ENCODE measurements around the gene CD2. TPM values are rescaled to one million over a fixed set of nuclear protein-coding genes. Genes with fewer than 3 reads are reported as not detected.

CD2 gene
- total RNA-seq, 2 donors from 2014 or later, result 2.1 TPM; not detected in 1

- 89 to 97% methylated on average over 3 of the region's 3 CpGs for WGBS, 2 donors
- no peak for DNase-seq
- ATAC-seq, result no peak
- Histone ChIP-seq H3K4me3 (no peak overlapping the region), H3K4me1 (no peaks in the 10 kb centered on the region), H3K9me3 (no peaks in the 10 kb centered on the region), H3K36me3 (replicated peaks in 1 of 2; ENCODE audit: insufficient read depth in 1 of 2, low read depth in 2 of 2) (no peaks in the 10 kb centered on the region), H3K27ac (no peak overlapping the region), H3K27me3 (no peaks in the 10 kb centered on the region)
- intact Hi-C loops (cut with DNase I), result no loop called here
- TF ChIP-seq, protein P1, sequence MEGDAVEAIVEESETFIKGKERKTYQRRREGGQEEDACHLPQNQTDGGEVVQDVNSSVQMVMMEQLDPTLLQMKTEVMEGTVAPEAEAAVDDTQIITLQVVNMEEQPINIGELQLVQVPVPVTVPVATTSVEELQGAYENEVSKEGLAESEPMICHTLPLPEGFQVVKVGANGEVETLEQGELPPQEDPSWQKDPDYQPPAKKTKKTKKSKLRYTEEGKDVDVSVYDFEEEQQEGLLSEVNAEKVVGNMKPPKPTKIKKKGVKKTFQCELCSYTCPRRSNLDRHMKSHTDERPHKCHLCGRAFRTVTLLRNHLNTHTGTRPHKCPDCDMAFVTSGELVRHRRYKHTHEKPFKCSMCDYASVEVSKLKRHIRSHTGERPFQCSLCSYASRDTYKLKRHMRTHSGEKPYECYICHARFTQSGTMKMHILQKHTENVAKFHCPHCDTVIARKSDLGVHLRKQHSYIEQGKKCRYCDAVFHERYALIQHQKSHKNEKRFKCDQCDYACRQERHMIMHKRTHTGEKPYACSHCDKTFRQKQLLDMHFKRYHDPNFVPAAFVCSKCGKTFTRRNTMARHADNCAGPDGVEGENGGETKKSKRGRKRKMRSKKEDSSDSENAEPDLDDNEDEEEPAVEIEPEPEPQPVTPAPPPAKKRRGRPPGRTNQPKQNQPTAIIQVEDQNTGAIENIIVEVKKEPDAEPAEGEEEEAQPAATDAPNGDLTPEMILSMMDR (IDR thresholded peaks at IDR 0.05), result no peak
- TF ChIP-seq POLR2A (IDR thresholded peaks at IDR 0.05), result no peak
Observed at GRCh38 chr1:116713474-116713873, 40.8 kb upstream of the CD2 start.

DNA sequence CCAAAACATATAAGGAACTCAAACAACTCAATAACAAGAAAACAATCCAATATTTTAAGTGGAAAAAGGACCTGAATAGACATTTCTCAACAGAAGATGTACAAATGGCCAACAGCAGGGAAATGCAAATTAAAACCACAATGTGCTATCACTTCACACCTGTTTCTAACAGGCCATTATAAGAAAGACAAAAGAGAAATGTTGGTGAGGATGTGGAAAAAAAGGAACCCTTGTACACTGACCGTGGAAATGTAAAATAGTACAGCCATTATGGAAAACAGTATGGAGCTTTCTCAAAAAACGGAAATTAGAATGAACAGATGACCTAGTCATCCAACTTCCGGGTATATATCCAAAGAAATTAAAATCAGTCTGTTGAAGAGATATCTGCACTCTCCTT lies 37.8 kb upstream of the CD2 start:
- no peak for ATAC-seq
- WGBS, 2 donors, result 79 to 80% methylated on average over 3 of the region's 3 CpGs
- intact Hi-C loops (cut with DNase I), result no loop called here

DNA sequence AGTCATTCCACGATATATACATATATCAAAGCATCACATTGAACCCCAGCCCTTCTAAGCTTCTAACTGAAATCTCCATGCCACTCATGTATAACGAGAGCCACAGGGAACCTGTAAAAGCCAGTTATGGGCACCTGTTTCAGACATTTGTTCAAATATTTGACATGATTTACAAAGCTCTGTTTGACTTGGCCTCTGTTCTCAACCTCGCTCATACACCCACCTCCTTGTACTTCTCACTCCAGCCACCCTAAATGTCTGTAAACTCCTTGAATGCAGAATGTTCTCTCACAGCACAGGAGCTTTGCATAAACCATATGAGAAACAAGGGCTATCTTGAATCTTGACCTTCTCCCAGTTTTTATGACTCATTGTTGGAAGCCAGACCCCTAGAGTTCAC lies 36.9 kb upstream of the CD2 start:
- ATAC-seq (no peak), DNase-seq (no peak)
- H3K4me3 ChIP-seq, result no peak overlapping the region
- H3K36me3 ChIP-seq (replicated peaks in 1 of 2; ENCODE audit: insufficient read depth in 1 of 2, low read depth in 2 of 2), result no peaks in the 10 kb centered on the region
- no peaks in the 10 kb centered on the region for H3K4me1 ChIP-seq
- no peak overlapping the region for H3K27ac ChIP-seq
- TF ChIP-seq POLR2A (IDR thresholded peaks at IDR 0.05), result no peak
- TF ChIP-seq, protein P1 (IDR thresholded peaks at IDR 0.05), result no peak
- no peaks in the 10 kb centered on the region for H3K27me3 ChIP-seq
- intact Hi-C loops (cut with DNase I), result no loop called here
- H3K9me3 ChIP-seq, result no peaks in the 10 kb centered on the region
- WGBS, 2 donors, result 44 to 50% methylated on average over 3 of the region's 3 CpGs

More for the DNA sequence above, 37.8 kb upstream of the CD2 start:
- no peaks in the 10 kb centered on the region for H3K27me3 ChIP-seq
- H3K27ac ChIP-seq, result no peak overlapping the region
- no peaks in the 10 kb centered on the region for H3K9me3 ChIP-seq
- TF ChIP-seq, protein P1 (IDR thresholded peaks at IDR 0.05), result no peak
- no peak for TF ChIP-seq POLR2A (IDR thresholded peaks at IDR 0.05)
- no peak overlapping the region for H3K4me3 ChIP-seq
- H3K4me1 ChIP-seq, result no peaks in the 10 kb centered on the region
- no peaks in the 10 kb centered on the region for H3K36me3 ChIP-seq (replicated peaks in 1 of 2; ENCODE audit: insufficient read depth in 1 of 2, low read depth in 2 of 2)
- no peak for DNase-seq

DNA sequence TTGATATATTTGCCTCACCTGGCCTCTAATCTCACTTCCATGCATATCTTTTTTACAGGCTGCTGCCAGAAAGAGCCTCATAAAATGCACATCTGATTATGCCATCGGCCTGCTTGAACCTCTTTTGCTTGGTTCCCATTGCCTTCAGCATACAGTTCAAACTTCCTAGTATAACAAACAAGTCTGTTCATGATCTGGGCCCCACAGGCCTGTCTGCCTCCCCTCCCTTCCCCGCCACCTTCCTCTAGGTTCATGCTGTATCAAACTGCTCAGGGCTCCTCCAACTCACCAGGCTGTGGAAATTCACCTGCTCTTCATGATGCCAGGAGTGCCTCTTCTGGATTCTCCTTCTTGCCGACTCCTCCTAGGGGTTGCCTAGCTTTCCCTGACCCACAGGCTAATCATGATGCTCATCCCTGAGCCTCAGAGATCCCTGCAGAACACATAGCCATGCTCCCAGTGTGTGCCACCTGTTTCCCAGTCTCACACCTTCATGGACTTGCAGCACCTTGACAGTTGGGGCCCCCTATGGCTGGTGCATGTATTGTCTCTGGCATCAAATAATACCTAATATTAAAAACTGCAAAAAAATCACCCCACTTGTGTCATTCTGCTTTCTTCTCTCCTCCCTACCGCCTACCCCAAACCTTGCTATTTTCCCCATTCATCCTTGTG lies 33.7 kb upstream of the CD2 start:
- Histone ChIP-seq H3K36me3 (replicated peaks in 1 of 2; ENCODE audit: insufficient read depth in 1 of 2, low read depth in 2 of 2) (no peaks in the 10 kb centered on the region), H3K27me3 (no peaks in the 10 kb centered on the region), H3K27ac (no peak overlapping the region), H3K4me1 (no peaks in the 10 kb centered on the region), H3K9me3 (no peaks in the 10 kb centered on the region), H3K4me3 (no peak overlapping the region)
- 88 to 91% methylated on average over 4 of the region's 4 CpGs for WGBS, 2 donors
- no peak for TF ChIP-seq POLR2A (IDR thresholded peaks at IDR 0.05)
- TF ChIP-seq, protein P1 (IDR thresholded peaks at IDR 0.05), result no peak
- ATAC-seq (no peak), DNase-seq (no peak)
- intact Hi-C loops (cut with DNase I), result loop anchor here (5.0 kb wide), 1 partner anchor 332 kb away; no protein-coding TSS in a partner anchor

GRCh38 chr1:116721039-116721405 lies 33.2 kb upstream of the CD2 start:
- Histone ChIP-seq H3K4me1 (no peaks in the 10 kb centered on the region), H3K9me3 (no peaks in the 10 kb centered on the region), H3K4me3 (no peak overlapping the region), H3K27me3 (no peaks in the 10 kb centered on the region), H3K36me3 (replicated peaks in 1 of 2; ENCODE audit: insufficient read depth in 1 of 2, low read depth in 2 of 2) (no peaks in the 10 kb centered on the region), H3K27ac (no peak overlapping the region)
- TF ChIP-seq, protein P1 (IDR thresholded peaks at IDR 0.05), result no peak
- no peak for TF ChIP-seq POLR2A (IDR thresholded peaks at IDR 0.05)
- no peak for ATAC-seq
- intact Hi-C loops (cut with DNase I), result loop anchor here (5.0 kb wide), 1 partner anchor 331 kb away; no protein-coding TSS in a partner anchor
- WGBS, 2 donors, result 89% methylated on average over 5 of the region's 5 CpGs
- no peak for DNase-seq

All from body of pancreas (tissue), 4 donors.